Neural progenitor cell (in vitro differentiated cells): Measurements from ENCODE around the gene TOP2A.

Experiments
- EZH2 ChIP-seq: fragments of 200-600 bp; sonication (generic); IDR thresholded peaks from 2 replicates; pipeline ENCODE4 v1.6.1; 2017; ENCODE audit warnings: antibody characterized with exemption, mild to moderate bottlenecking, moderate library complexity
- EZH2phosphoT487 ChIP-seq: fragments of 200-600 bp; sonication (generic); IDR thresholded peaks from 2 replicates; pipeline ENCODE4 v1.6.1; 2017; ENCODE audit warnings: antibody characterized with exemption
- TF ChIP-seq, protein P1 (sequence below): fragments of 200-600 bp; sonication (generic); IDR thresholded peaks from 2 replicates; pipeline ENCODE4 v1.5.1; 2017; ENCODE audit warnings: antibody characterized with exemption, mild to moderate bottlenecking

DNA sequence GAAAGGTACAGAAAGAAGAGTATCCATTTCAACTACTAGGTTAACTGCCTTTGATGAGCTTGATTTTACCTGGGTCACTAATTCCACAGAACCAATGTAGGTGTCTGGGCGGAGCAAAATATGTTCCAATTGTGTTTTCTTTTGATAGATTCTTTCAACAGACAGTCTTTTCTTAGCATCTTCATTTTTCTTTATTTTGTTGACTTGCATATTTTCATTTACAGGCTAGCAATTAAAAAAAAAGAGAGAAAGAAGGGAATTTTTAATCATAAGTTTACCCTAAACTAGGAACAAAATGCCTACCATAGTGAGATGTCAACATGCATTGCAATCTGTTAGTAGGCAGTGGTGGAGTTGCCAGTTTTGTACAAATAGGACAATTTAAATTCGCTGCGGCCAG, 1.0 kb downstream of the TOP2A start:
- TF ChIP-seq EZH2, result no peak
- TF ChIP-seq, protein P1, sequence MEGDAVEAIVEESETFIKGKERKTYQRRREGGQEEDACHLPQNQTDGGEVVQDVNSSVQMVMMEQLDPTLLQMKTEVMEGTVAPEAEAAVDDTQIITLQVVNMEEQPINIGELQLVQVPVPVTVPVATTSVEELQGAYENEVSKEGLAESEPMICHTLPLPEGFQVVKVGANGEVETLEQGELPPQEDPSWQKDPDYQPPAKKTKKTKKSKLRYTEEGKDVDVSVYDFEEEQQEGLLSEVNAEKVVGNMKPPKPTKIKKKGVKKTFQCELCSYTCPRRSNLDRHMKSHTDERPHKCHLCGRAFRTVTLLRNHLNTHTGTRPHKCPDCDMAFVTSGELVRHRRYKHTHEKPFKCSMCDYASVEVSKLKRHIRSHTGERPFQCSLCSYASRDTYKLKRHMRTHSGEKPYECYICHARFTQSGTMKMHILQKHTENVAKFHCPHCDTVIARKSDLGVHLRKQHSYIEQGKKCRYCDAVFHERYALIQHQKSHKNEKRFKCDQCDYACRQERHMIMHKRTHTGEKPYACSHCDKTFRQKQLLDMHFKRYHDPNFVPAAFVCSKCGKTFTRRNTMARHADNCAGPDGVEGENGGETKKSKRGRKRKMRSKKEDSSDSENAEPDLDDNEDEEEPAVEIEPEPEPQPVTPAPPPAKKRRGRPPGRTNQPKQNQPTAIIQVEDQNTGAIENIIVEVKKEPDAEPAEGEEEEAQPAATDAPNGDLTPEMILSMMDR, result no peak
- TF ChIP-seq EZH2phosphoT487, result no peak
